Kidney tubule cell (primary cell): ENCODE data around the gene EZH1.

Experiments
- DNase-seq: peaks from one replicate; pipeline ENCODE4 v3.0.0-alpha.2; 2018; ENCODE audit warnings: low spot score

EZH1 gene

DNA sequence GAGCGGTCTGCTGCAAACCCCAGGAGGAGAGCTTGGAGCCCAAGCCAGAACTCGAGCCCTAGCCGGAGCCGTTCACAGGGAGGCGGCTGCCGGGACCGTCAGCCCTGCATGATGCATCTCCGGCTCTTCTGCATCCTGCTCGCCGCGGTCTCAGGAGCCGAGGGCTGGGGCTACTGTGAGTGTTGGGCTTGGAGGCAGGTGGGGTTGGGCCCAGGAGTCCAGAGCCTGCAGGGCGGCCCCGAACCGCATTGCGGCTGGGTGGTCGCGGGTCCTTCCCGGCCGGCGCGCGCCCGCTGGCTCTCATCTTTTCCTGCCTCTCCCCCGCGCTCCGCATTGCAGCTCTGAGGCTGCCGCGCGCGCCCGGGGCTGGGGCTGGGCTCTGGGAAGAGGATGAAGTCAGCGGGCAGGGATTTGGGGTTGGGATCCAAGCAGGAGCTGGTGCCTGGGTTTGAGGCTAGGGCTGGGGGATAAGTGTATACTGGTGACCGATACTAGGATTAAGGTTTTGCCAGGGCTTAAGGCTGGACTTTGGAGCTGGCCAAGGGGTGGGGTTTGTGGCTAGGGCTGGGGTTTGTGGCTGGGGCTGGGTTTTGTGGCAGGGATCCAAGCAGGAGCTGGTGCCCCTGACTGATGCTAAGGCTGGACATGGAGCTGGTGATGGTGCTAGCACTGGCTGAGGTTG lies 62.0 kb downstream of the EZH1 start:
- DNase-seq, result peak; percentile 68

DNA sequence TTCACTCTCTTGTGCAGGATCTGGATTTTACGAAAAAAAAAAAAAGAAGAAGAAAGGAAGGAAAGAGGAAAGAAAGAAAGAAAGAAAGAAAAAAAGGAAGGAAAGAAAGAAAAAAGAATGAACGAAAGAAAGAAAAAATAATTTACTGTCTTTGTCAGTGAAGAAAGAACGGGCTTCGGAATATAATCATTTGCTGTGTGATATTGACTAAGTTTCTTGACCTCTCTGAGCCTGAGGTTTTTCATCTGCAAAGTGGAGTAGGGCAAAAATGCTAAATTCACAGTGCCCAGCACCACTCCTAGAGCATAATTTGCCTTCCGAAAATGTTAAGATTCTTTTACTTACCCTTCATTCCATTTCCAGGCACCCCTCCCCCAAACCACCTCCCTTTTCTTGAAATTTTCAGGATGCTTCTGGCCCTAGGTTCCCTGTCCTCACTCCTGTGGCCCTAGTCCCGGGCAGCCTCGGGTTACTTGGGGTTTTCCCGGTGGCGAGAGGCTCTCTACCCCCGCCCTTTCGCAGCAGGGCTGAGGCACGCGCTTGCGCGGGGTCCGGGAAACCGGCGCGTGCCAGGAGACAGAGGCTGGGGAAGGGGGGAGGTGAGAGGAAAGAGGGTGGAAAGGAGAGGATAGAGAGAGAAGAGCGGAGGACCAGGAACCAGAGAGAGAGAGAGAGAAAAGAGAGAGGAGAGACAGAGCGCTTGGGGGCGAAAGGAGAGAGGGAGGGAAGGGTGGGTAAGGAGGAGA lies 62.7 kb downstream of the EZH1 start, which contains the start of gene CNTNAP1:
Gene CNTNAP1 (plus strand): TSS at position 556 of the 746 bp plus-strand sequence. CDS start 299 bp downstream, outside the sequence.
- peak; percentile 88 for DNase-seq

DNA sequence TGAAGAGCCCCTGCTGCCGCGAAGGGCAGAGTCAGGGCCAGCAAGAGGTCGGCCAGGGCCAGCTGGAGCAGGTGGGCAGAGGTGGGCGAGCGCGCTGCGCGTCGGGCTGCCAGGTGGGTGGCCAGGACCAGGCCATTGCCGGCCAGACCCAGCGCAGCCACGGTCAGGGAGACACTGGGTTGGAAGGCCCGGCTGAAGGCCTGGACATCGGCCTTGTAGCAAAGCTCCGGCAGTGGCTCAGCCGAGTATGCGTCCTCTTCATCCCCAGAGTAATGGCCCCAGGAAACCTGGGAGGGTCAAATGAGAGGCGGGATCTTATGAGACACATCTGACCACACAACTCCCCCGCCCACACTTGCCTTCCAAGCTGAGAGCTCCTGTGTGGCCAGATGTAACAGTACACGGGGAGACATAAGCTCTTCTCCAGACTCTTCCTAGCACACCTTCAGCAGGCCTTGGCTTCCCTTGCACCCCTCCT lies 64.5 kb downstream of the EZH1 start:
- peak; percentile 35 for DNase-seq

DNA sequence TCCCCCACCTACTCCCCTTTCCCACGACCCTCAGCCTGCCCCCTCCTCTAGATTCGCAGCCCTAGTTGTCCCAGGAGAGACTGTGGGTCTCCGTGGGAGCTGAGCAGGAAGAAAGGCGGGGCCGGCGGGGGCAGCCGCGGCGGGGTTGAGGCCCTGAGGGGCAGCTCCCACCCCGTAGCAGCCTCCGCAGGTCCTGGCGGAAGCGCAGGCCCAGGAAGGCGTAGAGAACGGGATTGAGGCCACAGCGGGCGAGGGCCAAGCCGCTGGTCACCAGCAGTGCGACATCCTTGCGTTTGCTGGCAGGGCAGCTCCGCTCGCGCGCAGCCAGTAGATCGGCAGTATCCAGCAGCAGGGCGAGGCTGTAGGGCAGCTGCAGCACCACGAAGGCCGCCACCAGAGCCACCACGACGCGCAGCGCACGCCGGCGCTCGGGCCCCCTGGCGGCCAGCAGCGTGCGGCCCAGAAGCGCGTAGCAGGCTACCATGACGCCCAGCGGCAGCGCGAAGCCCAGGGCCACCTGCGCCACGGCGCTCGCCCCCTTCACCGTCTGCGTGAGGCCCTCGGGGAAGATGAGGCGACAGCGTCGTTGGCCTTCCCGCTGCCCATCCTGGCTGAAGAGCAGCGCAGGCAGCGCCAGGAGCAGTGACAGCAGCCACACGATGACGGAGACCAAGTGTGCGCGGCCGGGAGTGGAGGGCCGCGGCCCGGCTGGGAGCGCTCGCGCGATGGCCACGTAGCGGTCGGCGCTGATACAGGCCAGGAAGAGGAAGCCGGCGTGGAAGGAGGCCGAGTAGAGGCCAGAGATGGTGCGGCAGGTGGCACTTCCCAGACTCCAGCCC lies 65.1 kb downstream of the EZH1 start:
- peak; percentile 83 for DNase-seq

DNA sequence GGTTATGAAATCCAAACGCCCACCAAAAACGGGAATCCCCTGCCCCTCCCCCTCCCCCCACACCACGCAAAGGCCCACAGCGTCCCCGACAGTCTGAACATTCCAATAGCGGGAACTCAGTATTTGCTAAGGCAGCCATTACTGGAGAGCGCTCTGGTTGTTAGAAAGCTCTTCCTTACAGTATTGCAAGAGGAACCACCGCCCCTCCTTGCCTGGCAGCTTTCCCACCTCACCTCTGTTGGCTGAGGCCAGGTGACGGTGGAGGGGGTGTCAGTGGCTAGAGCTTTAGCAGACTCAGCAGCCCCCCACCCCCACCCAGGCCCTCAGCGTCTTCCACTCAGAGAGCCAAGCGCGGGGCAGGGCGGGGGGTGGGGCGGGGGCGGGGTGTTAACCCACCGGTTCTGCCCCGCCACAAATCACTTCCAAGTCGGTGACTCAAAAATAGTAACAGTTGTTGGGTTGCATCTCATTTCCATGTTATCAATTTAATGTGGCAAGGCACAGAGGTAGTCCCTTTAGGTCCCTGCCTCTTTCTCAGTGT lies 65.8 kb downstream of the EZH1 start:
- peak; percentile 79 for DNase-seq

DNA sequence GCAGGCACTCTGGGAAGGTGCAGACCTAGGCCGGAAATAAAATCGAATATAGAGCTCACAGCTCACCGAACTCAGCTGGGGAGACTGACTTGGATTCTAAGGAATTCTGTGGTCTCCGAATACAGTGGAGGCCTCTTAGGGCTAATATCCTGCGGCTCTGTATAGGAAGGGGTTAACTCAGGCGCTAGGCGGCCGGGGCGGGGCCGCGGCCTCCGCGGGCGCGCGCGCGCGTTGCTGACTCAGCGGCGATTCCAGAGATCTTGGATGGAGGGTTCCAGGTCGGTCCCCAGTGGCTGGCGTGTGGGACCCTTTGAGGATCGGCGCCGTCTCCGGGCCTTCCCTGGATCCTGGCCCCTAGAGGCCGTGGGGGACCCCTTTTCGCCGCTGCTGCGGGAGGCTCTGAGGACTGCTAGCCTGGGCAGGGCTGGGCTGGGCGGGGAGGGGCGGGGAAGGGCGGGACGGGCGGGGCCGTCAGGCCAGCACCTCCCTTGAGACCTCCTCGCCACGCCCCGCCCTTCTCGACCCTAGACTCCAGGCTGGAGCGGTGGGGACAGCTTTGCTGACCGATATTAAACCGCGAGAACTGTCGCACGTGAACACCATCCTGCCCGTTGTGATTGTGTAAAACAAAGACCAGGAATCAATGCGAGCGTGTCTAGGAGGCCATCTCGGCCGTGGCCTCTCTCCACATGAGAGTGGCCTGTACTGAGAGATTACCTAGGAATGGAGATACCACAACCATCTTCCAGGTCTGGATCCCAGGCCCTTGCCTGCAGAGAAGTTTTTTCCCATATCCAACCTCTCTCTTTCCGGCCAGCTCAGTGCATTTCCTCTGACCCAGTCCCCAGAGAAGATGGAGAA lies 66.7 kb downstream of the EZH1 start:
- DNase-seq, result peak; percentile 89

DNA sequence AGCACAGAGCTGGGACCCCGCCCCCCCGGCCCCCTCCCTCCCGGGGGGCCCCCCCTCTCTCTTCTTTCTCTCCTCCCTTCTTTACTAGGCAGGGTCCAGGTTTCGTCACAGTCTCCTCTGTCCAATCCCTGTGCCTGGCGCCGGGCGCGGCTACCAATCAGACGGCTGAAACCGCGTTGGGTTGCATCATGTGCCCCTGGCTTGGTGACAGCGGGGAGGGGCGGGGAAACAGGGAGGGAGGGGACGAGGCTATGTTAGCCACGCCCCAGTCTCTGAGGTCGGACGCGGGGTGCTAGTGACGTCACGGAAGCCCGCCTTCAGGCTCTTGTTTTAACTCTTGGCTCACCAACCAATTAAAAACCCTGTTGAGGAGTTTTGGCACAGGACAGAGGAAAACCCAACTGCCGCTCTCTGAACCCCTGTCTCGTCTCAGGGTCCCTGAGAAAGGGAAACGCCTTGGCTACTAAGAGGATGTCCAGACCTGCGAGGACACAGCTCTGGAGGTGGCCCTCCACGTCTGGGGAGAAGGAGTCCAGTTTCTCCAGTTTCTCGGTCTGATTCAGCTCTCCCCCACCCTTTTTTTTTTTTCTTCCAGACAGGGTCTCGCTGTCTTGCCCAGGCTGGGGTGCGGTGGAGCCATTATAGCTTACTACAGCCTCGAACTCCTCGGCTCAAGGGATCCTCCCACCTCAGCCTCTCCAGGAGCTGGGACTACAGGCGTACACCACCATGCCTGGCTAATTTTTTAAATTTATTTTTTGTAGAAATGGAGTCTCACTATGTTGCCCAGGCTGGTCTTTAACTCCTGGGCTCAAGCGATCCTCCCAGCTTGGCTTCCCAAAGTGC lies 67.6 kb downstream of the EZH1 start:
- DNase-seq, result peak; percentile 99

DNA sequence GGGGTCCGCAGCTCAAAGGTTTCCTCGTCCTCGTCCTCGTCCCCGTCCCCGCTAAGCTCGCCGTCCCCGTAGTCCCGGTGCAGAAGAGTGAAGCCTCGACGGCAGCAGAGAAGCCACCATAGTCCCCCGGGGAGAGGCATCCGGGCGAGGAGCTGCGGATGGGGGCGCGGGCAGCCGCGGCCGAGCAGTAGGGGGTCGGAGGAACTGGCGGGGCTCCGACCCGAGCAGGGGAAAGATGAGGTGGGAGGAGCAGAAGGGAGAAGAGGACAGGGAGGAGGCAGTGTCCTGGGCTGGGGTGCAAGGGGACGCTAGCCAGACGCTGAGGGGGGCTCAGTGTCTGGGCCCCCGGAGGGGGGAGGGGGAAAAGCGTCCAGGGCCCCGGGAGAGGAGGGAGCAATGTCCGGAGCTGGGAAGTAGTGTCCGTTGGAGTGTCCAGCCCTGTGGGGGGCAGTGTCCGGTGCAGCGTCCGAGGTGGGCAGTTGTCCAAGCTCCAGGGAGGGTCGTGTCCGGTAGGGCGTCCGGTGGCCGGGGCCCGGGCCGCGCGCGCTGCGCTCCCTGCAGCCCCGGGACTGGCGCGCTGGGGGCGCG lies 68.3 kb downstream of the EZH1 start, which contains the start of gene PLEKHH3:
Gene PLEKHH3 (minus strand): TSS at position 571 of the 588 bp plus-strand sequence. CDS start 431 bp downstream, at position 140.
- no peak for DNase-seq

DNA sequence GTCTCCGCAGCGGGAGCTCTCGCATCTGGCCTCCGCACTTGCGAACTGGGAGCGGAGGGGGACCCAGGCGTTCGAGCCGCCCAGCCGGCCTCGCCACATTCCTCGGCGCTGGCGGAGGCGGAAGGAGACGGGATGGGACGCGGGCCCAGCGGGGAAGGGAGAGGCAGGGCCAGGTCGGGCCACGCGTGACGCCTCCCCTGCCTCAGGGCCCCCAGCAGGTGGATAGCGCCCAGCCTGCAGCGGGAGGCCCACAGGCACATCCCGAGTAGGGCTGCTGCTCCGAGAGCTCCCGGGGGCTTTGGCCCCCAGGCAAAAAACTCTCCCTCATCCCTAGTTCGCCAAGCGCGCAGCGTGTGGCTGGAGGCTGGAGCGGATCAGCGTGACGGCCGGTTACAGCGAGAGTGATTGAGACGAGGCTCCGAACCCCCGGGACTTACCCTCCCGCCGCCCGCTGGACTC lies 68.8 kb downstream of the EZH1 start:
- DNase-seq, result peak; percentile 62

DNA sequence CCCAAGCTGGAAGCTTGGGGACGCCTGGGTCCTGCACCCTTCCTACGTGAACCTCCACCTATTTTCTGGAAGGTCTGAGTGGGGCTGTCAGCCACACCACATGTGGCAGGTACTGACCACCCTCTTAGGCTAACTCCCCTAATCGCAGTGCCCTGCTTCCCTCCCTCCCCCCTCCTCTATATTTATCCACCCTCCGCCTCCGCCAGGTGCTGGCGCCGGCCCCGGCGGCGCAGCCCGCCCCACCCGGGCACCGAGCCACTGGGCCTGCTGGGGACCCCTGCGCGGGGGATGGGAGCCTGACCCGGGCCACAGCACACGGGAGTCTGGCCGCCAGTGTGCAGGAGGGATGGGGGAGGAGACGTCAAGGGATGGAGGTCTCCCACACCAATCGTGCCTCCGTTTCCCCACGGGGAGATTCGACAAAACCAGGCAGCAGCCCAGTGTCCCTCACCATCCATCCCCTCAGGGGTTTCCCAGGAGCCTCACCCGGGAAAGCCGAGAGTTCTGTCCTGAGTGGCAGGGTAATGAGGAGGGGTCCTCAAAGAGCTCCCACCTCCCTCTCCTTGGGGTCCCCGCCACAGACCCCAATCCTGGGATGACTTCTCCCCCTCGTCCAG lies 69.4 kb downstream of the EZH1 start:
- no peak for DNase-seq

DNA sequence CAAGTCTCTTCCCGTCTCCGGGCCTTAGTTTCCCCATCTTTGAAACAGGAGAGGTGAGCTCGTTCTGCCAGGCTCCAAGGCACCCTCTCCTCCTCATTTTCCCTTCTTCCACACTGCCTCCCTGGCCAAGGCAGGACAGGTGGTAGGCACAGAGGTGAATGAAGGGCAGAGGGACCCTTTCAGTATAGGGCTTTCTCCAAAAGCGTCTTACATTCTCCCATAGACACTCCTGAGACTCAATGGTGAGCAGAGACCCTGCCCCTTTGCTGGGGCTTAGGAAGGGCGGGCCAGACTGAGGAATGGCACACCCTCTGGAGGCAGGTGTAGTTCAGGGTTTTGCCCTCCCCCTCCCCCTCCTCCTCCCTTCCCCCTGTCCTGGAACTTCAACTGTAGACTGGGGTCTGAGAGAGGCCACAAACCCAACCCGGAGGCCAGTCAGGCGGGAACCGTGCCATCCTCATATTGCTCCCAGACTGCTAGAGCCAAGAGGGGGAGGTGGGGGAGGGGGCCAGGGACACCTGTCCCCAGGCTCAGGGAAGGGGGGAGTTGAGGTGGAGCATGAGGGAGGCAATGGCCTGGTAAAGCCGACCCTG lies 70.0 kb downstream of the EZH1 start:
- DNase-seq, result no peak

DNA sequence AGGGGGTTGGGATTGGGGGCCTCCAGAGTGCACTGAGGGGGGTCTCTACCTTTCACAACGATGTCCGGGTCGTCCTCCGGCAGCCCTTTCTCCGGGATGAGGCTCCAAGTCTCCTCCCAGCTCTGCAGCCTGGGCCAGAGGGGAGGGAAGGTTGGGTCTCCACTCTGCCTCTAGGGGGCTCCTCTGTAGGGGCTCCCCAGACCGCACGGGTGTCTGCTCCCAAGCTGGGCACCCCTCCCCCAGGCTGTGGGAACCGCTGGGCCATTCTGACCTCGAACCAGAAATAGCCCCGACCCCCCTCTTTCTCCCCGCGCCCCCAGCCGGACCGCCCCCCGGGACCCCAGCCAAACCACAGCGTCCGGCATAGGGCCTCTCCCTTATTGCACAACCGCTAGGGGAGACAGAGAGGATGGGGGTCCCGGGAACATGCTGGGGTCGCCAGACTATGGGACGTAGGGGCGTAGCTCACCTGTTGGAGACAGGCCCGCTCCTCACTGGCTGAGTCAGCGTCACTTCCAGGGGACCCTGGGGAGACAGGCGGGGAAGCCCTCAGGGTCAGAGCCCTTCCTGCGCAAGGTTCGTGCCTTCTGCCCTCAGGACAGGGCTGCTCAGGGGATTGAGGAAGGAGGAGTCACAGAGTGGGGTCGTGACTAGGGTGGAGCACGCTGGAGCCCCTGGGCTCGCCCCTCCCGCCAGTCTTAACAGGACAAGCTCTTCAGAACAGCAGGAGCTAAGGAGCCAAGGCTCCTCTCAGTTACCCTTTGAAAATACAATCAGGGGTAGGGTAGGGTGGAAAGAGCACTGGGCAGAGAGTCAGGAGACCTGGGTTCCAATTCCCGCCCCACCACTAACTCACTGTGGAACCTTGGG lies 70.7 kb downstream of the EZH1 start:
- DNase-seq, result no peak

DNA sequence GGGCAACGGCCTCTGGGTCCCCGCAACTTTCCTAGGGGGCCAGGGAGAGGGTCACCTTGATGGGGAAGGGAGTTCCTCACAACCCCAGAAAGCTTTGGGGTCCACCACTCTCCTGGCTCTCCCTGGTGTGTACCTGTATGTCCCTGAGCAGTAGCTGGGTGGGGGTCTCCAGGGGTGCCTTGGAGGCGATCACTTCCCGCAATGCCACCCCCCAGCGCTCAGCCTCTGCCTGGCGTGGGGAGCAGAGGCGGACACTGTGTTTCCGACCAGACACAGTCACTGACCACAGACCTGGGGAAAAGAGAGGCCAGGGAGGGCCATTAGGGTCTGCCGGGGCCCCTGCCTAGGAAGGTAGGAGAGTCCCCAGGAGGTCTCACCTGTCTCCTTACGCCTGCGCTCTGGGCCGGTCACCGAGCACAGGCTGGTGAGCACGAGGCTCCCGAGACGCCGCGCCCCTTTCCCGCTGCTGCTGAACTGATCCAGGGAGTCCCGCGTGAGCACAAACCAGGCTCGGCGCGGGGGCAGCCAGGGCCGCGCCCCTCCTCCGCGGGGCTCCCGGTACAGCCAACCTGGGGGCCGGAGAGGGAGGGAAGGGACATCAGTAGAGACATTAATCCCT lies 71.5 kb downstream of the EZH1 start:
- no peak for DNase-seq

DNA sequence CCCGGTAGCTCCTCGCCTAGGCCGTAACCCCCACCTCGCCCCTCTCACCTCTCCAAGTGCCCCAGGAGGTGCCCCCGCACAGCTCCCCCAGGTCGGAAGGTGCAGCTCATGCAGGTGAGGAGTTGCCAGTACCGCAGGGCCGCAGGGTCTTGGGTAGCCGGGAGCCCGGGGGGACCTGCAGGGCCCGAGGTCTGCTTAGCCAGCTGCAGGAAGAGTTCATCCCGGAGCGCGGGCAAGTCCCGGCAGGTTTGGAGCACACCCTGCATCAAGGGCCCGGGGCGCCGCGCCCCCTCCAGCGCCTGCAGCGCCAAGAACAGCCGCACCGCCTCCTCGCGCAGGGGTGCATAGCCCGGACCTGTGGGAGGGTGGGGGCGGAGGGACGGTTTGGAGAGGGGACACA lies 72.8 kb downstream of the EZH1 start:
- no peak for DNase-seq

DNA sequence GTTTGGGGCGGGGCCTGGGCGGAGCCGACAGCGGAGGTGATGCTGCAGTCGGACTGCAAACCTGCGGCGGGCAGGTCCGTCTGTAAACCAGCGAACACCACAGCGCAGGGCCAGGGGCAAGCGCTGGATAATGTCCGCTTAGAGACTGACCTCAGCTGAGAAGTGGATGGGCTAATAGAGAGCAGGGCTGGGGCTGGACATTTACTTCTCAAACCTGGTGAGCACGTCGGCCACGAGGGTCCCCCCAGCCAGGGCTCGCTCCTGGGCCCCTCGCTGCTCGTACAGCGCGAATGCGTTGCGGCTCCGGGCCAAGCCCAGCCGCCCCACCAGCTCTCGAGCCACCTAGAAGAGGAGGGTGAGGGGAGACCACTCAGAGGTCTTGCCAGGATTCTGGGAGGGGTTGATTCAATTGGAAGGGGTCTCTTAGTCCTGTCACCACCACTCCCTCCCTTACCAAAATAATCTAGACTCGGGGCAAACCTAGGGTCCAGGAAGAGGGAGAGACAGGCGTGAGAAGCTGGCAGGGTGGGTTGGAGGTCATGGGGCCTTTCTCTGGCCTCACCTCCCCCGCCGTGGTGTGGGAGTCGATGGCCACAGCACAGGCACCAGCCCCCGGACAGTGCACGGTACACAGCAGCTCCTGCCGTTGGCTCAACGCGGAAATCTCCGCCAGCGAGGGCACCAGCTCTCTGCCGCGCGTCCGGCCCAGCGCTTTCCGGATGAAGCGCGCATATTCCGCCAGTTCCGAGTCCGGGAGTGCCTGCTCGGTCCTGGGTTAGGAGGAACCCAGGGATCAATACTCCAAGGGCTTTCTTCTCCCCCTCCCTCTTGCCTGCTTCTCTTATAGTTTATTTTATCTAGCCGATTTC lies 73.8 kb downstream of the EZH1 start:
- DNase-seq, result no peak
